ENCODE measurements around the gene MYPN. TPM values are rescaled to one million over a fixed set of nuclear protein-coding genes. Genes with fewer than 3 reads are reported as not detected.

MYPN gene
- total RNA-seq, 1 experiment from 2014 or later, result not detected

DNA sequence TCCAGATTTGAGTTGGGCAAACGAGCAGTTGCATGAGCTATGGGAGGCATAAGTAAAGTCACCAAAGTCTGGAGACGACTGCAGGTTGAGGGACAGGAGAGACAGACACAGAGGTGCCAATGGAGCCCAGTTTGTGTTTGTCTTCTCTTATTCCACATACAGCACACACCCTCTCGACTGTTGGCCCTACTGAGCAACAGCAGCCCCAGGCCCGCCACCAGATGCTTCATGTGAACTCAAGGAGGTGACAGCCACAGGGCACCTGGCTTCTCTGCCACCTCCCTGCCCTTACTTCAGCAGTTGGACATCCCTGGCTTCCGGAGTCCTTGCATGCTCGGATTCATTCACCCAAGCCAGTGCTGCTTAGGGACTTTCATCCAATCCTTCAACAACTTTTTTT lies 129.1 kb downstream of the MYPN start:
- H3K27me3 ChIP-seq (replicated peaks; ENCODE audit: control insufficient read depth, insufficient read depth, low read length), result no peaks in the 10 kb centered on the region

DNA sequence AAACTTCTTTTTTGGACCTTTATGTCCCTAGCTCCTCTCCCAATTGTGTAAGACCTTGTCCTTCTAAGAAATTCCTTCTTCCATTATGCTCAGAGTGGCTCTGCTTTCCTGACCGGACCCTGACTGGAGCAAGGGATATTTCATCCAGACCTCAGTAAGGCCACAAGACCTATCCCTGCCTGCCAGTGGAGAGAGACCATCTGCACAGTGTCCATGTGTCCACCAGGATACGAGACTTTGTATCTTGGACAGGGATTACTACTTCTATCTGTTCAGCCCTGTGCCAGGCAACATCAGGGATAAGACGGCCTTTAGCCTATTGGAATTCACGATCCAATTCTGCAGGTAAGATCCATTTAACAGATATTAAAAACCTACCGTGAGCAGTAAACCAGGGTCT lies 129.8 kb downstream of the MYPN start:
- ChIA-PET CTCF (interaction anchor here (0.7 to 1.3 kb wide), 3 partner anchors 8 to 110 kb away, joined by 3 read pairs; no protein-coding TSS in a partner anchor), POLR2A (interaction anchor here (0.5 kb wide), 1 partner anchor 93 kb away, joined by 5 read pairs; the partner anchor contains the start of gene HNRNPH3)
- Mint-ChIP-seq H3K4me3 (ENCODE audit: unreplicated experiment) (no peak overlapping the region), H3K36me3 (ENCODE audit: insufficient read depth, unreplicated experiment) (no peaks in the 10 kb centered on the region), H3K9me3 (ENCODE audit: unreplicated experiment) (no peaks in the 10 kb centered on the region), H3K4me1 (ENCODE audit: low read depth, unreplicated experiment) (no peaks in the 10 kb centered on the region), H3K27me3 (ENCODE audit: insufficient read depth, unreplicated experiment) (no peaks in the 10 kb centered on the region), H3K27ac (ENCODE audit: unreplicated experiment) (no peak overlapping the region)
- no peak for DNase-seq
- TF ChIP-seq, protein P1, sequence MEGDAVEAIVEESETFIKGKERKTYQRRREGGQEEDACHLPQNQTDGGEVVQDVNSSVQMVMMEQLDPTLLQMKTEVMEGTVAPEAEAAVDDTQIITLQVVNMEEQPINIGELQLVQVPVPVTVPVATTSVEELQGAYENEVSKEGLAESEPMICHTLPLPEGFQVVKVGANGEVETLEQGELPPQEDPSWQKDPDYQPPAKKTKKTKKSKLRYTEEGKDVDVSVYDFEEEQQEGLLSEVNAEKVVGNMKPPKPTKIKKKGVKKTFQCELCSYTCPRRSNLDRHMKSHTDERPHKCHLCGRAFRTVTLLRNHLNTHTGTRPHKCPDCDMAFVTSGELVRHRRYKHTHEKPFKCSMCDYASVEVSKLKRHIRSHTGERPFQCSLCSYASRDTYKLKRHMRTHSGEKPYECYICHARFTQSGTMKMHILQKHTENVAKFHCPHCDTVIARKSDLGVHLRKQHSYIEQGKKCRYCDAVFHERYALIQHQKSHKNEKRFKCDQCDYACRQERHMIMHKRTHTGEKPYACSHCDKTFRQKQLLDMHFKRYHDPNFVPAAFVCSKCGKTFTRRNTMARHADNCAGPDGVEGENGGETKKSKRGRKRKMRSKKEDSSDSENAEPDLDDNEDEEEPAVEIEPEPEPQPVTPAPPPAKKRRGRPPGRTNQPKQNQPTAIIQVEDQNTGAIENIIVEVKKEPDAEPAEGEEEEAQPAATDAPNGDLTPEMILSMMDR (IDR thresholded peaks at IDR 0.05; ENCODE audit: insufficient read depth in 1 of 2, low read depth in 1 of 2, low read length in 1 of 2, severe bottlenecking in 1 of 2, unreplicated experiment in 1 of 2), result no peak
- H3K27me3 ChIP-seq (replicated peaks; ENCODE audit: control insufficient read depth, insufficient read depth, low read length), result no peaks in the 10 kb centered on the region; the same call in 1 of the 2 replicates
- intact Hi-C loops (cut with micrococcal nuclease; ENCODE audit: unreplicated experiment), result no loop called here
- no peaks in the 10 kb centered on the region for H3K36me3 ChIP-seq (ENCODE audit: control insufficient read depth, insufficient read depth, low read length)
- H3K4me3 ChIP-seq (ENCODE audit: low read depth, low read length), result no peak overlapping the region
- H3K4me1 ChIP-seq, result no peaks in the 10 kb centered on the region
- no peaks in the 10 kb centered on the region for H3K9me3 ChIP-seq
- BruUV-seq (replicated peaks), result no TSS peak

More for the DNA sequence above, 129.1 kb downstream of the MYPN start:
- DNase-seq, result no peak
- Mint-ChIP-seq H3K4me3 (ENCODE audit: unreplicated experiment) (no peak overlapping the region), H3K27me3 (ENCODE audit: insufficient read depth, unreplicated experiment) (no peaks in the 10 kb centered on the region), H3K9me3 (ENCODE audit: unreplicated experiment) (no peaks in the 10 kb centered on the region), H3K4me1 (ENCODE audit: low read depth, unreplicated experiment) (no peaks in the 10 kb centered on the region), H3K27ac (ENCODE audit: unreplicated experiment) (no peak overlapping the region), H3K36me3 (ENCODE audit: insufficient read depth, unreplicated experiment) (no peaks in the 10 kb centered on the region)
- intact Hi-C loops (cut with micrococcal nuclease; ENCODE audit: unreplicated experiment), result no loop called here
- Histone ChIP-seq H3K9me3 (no peaks in the 10 kb centered on the region), H3K4me1 (no peaks in the 10 kb centered on the region), H3K36me3 (ENCODE audit: control insufficient read depth, insufficient read depth, low read length) (no peaks in the 10 kb centered on the region), H3K4me3 (ENCODE audit: low read depth, low read length) (no peak overlapping the region)
- CTCF ChIA-PET, result interaction anchor here (0.5 to 1.3 kb wide), 3 partner anchors 29 to 263 kb away, joined by 3 to 5 read pairs (median 3); no protein-coding TSS in a partner anchor
- no TSS peak for BruUV-seq (replicated peaks)
- POLR2A ChIA-PET, result no interaction called here
- TF ChIP-seq, protein P1 (IDR thresholded peaks at IDR 0.05; ENCODE audit: insufficient read depth in 1 of 2, low read depth in 1 of 2, low read length in 1 of 2, severe bottlenecking in 1 of 2, unreplicated experiment in 1 of 2), result no peak

DNA sequence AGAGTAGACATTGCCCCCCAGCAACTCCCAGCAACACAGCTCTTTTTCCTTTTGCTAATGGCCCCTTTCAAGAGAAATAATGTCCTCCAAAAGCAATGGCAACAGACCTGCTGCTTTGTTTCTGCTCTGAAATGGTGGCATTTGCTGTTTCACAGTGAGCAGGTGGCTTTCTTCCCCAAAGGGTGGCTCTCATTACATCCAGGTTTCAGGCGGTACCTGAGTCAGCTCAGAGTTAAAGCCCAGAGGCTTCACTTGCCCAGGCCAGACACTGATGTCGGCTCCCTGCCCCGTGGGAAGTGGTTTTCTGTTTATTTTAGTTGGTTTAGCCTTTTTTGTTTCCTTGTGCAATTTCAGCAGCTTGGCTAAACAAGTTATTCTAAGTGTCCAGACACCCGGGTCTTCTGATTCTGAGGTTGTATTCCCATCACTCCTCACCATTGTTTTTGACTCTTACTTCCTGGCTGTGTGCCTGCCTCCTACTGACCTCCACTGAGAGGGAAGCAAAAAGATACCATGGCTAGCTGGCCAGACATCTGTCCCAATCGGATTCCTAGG lies 130.4 kb downstream of the MYPN start:
- no TSS peak for BruUV-seq (replicated peaks)
- intact Hi-C loops (cut with micrococcal nuclease; ENCODE audit: unreplicated experiment), result no loop called here
- no peaks in the 10 kb centered on the region for H3K9me3 ChIP-seq
- no peaks in the 10 kb centered on the region; the same call in 1 of the 2 replicates for H3K27me3 ChIP-seq (replicated peaks; ENCODE audit: control insufficient read depth, insufficient read depth, low read length)
- Mint-ChIP-seq H3K27ac (ENCODE audit: unreplicated experiment) (no peak overlapping the region), H3K36me3 (ENCODE audit: insufficient read depth, unreplicated experiment) (no peaks in the 10 kb centered on the region), H3K27me3 (ENCODE audit: insufficient read depth, unreplicated experiment) (no peaks in the 10 kb centered on the region), H3K4me1 (ENCODE audit: low read depth, unreplicated experiment) (no peaks in the 10 kb centered on the region), H3K9me3 (ENCODE audit: unreplicated experiment) (no peaks in the 10 kb centered on the region), H3K4me3 (ENCODE audit: unreplicated experiment) (no peak overlapping the region)
- TF ChIP-seq, protein P1 (IDR thresholded peaks at IDR 0.05; ENCODE audit: insufficient read depth in 1 of 2, low read depth in 1 of 2, low read length in 1 of 2, severe bottlenecking in 1 of 2, unreplicated experiment in 1 of 2), result no peak
- ChIA-PET POLR2A (interaction anchor here (0.5 kb wide), 1 partner anchor 92 kb away, joined by 5 read pairs; the partner anchor contains the start of gene HNRNPH3), CTCF (interaction anchor here (0.7 kb wide), 1 partner anchor 9 kb away, joined by 3 read pairs; no protein-coding TSS in a partner anchor)
- H3K4me1 ChIP-seq, result no peaks in the 10 kb centered on the region
- no peak overlapping the region for H3K4me3 ChIP-seq (ENCODE audit: low read depth, low read length)
- no peaks in the 10 kb centered on the region for H3K36me3 ChIP-seq (ENCODE audit: control insufficient read depth, insufficient read depth, low read length)
- no peak for DNase-seq
